ENCODE data around the gene KCNQ5. TPM values are rescaled to one million over a fixed set of nuclear protein-coding genes. Genes with fewer than 3 reads are reported as not detected.
A peak's percentile ranks its signal among the peaks of the same experiment; 100 is the strongest.

KCNQ5 gene
- total RNA-seq, 1 donor from 2014 or later, result 2.1 TPM

DNA sequence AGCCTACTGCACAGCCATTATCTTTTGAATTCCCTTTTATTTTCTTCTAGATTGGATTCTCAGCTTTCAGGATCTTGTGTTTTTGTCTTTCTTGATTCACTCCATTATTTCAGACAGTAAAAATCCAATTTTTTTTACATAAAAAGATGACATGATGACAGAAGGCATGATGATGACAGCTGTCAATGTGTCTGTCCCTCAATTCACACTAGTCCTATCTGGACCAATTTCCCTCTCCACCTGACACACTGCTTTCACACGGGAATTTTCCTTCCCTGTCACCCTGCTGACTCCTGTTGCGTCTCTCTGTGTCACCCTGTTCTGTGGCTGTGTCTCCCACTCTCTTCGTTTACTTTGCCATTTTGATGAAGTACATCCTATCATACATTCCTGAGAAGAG lies 529.9 kb downstream of the KCNQ5 start:
- Histone ChIP-seq H3K27me3 (ENCODE audit: control insufficient read depth, insufficient read depth, low read length) (no peaks in the 10 kb centered on the region), H3K36me3 (ENCODE audit: control insufficient read depth, insufficient read depth, low read length) (no peaks in the 10 kb centered on the region), H3K4me3 (ENCODE audit: low read depth, low read length) (no peak overlapping the region)
- no peak for DNase-seq (ENCODE audit: low read depth)
- no peak for FAIRE-seq
- TF ChIP-seq, protein P1, sequence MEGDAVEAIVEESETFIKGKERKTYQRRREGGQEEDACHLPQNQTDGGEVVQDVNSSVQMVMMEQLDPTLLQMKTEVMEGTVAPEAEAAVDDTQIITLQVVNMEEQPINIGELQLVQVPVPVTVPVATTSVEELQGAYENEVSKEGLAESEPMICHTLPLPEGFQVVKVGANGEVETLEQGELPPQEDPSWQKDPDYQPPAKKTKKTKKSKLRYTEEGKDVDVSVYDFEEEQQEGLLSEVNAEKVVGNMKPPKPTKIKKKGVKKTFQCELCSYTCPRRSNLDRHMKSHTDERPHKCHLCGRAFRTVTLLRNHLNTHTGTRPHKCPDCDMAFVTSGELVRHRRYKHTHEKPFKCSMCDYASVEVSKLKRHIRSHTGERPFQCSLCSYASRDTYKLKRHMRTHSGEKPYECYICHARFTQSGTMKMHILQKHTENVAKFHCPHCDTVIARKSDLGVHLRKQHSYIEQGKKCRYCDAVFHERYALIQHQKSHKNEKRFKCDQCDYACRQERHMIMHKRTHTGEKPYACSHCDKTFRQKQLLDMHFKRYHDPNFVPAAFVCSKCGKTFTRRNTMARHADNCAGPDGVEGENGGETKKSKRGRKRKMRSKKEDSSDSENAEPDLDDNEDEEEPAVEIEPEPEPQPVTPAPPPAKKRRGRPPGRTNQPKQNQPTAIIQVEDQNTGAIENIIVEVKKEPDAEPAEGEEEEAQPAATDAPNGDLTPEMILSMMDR (IDR thresholded peaks at IDR 0.05; ENCODE audit: insufficient read depth, low read length, severe bottlenecking), result no peak

DNA sequence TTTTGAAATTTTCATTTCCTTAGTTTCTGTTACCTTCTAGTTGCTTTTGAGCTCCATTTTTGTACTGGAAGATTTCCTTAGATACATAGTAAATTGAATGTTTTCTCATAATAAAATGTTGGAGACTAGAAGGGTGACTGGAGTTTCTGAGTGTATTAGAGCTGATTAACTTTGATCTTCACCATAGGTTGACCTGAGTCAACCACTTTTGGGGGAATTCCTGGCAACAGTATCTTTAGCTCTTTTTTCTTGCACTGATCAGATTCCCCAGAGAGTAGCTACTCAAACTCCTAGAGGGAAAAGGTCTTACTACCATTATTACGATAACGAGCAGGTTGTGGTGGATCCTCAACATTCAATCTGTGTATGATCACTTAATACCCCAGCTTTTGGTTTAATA lies 530.7 kb downstream of the KCNQ5 start:
- H3K27me3 ChIP-seq (ENCODE audit: control insufficient read depth, insufficient read depth, low read length), result no peaks in the 10 kb centered on the region
- TF ChIP-seq, protein P1 (IDR thresholded peaks at IDR 0.05; ENCODE audit: insufficient read depth, low read length, severe bottlenecking), result no peak
- DNase-seq (ENCODE audit: low read depth), result no peak
- no peak overlapping the region for H3K4me3 ChIP-seq (ENCODE audit: low read depth, low read length)
- no peak for FAIRE-seq
- H3K36me3 ChIP-seq (ENCODE audit: control insufficient read depth, insufficient read depth, low read length), result no peaks in the 10 kb centered on the region

DNA sequence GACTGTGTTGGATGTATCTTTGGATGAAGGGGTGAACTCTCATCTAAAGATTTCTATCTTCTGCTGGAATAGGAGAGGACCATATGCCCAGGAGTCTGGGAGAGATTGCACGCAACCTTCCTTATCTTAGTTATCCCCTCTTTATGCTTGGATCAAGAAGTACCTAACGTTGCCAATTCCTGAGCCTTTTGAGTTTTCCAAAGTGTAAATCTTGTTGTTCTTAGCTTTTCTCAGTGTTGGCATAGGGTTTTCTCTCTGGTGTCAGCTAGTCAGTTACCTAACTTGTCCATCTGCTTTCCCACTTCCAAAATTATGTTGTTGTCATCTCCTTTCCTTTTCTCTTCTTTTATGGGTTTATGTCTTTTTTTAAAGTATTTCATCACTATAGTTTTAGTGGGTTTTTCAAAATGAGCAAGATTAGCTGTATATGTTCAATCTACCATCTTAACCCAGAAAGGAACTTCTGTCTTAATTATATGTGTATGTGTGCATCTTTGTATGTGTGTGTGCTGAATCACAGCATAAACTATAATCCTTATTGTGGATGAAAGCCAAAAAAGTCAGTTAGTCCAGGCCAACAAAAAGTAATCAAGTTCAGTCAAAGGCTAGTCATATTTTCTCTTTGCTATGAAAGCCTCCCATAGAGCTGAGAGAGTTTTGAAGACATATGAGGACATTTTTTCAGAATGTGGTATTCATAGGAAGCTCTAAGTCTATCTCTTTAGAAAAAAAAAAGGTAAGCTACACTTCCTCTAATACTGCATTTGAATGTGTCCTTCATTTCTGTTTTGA lies 531.3 kb downstream of the KCNQ5 start:
- FAIRE-seq (no peak), DNase-seq (ENCODE audit: low read depth) (peak; percentile 35)
- H3K4me3 ChIP-seq (ENCODE audit: low read depth, low read length), result no peak overlapping the region
- TF ChIP-seq, protein P1 (IDR thresholded peaks at IDR 0.05; ENCODE audit: insufficient read depth, low read length, severe bottlenecking), result no peak
- H3K27me3 ChIP-seq (ENCODE audit: control insufficient read depth, insufficient read depth, low read length), result no peaks in the 10 kb centered on the region
- H3K36me3 ChIP-seq (ENCODE audit: control insufficient read depth, insufficient read depth, low read length), result no peaks in the 10 kb centered on the region

DNA sequence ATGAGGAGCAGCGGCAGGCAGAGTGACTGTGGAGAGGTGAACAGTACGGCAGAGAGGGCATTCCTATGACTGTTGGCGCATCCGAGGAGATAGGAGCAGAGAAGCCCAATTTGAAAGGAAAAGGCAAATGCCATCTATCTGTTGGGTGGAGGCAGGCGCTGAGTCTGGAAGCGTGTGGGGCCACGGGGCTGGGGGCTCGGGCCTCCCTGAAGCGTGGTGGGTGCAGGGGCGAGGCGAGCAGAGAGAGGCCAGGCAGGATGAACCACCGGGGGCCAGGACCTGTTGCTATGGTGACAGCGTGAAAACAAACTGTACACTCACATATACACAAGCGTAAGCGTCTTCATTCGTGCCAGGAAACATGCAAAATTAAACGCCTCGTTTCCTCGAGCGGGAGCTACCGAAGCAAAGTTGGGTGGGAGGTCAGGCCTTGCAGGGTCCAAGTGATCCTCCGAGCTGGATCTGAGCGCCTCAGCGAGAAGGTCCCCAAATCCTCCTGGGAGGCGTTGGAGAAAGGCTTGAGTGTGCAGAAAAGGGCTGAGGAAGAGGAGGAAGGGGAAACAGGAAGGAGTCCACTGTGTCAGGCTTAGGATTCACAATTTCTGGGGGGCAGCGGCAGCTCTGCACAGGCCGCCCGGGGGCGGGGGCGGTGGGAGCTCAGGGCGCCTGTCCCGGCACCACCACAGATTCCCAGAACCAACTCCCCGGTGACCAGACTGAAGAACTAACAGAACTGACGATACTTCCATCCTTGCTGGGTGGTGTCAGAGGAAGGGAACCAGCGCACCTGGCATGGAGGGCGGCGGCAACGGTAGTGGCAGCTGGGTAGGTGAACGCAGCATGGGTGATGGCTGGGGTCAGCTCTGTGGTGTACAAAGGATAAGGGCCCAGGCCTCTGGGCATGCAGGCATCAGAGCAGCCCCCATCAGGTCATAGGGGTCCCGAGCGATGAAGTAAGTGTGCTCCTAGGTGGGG lies 535.2 kb downstream of the KCNQ5 start:
- Histone ChIP-seq H3K27me3 (ENCODE audit: control insufficient read depth, insufficient read depth, low read length) (no peaks in the 10 kb centered on the region), H3K36me3 (ENCODE audit: control insufficient read depth, insufficient read depth, low read length) (no peaks in the 10 kb centered on the region), H3K4me3 (ENCODE audit: low read depth, low read length) (no peak overlapping the region)
- FAIRE-seq (no peak), DNase-seq (ENCODE audit: low read depth) (no peak)
- TF ChIP-seq, protein P1 (IDR thresholded peaks at IDR 0.05; ENCODE audit: insufficient read depth, low read length, severe bottlenecking), result no peak

DNA sequence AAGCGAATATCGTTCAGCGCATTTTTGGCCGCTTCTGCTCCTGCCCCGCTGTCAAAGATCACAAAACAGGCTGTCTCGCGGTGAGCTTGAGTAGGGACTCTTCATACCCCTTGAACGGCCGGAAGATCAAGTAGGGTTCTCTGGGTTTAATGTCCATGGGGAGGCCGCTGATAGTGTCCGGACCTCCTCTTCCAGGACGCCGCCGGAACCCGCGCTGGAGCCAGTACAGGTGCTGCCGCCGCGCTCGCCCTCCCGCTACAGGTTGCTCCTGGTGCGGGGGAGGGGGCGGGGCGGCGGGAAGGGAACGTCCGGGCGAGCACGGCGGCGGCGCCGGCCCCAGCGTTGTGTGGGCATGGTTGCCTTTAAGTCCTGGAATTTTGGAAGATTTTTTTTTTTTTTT lies 536.0 kb downstream of the KCNQ5 start:
- TF ChIP-seq, protein P1 (IDR thresholded peaks at IDR 0.05; ENCODE audit: insufficient read depth, low read length, severe bottlenecking), result no peak
- Histone ChIP-seq H3K36me3 (ENCODE audit: control insufficient read depth, insufficient read depth, low read length) (no peaks in the 10 kb centered on the region), H3K27me3 (ENCODE audit: control insufficient read depth, insufficient read depth, low read length) (no peaks in the 10 kb centered on the region), H3K4me3 (ENCODE audit: low read depth, low read length) (no peak overlapping the region)
- FAIRE-seq, result no peak
- no peak for DNase-seq (ENCODE audit: low read depth)

All from bronchial epithelial cell (primary cell).